IMR-90 (cell line): ENCODE data around the gene EHMT1. TPM values are rescaled to one million over a fixed set of nuclear protein-coding genes. Genes with fewer than 3 reads are reported as not detected.

Source experiments
- ATAC-seq: fragments of 200-7000 bp; cut with Tn5 transposase; 2 replicates; pipeline ENCODE4 v1.9.1; 2020; ENCODE audit warnings: low read depth, mild to moderate bottlenecking, moderate library complexity
- BruUV-seq: library from RNA; stranded (reverse); fragments of 400-500 nt; replicated peaks from 2 replicates; lab custom pipeline; 2021; lab: Mats Ljungman, UMichigan
- CTCF ChIA-PET: fragments of 300-600 bp; formaldehyde crosslinking; extraction: SDS; loops from one replicate; lab custom pipeline; 2021; ENCODE audit warnings: antibody characterized with exemption; lab: Yijun Ruan, JAX
- POLR2A ChIA-PET: fragments of 300-600 bp; sonication (Branson Sonifier 250); formaldehyde crosslinking; loops from one replicate; lab custom pipeline; 2022; ENCODE audit warnings: antibody characterized with exemption; ENCODE audit not compliant: unreplicated experiment; lab: Charles Lee
- DNase-seq: peaks from one replicate; pipeline ENCODE4 v3.0.0; 2013
- H2AFZ ChIP-seq: replicated peaks from 2 replicates; pipeline ENCODE3; 2013; ENCODE audit warnings: low read length, mild to moderate bottlenecking; ENCODE audit not compliant: poor library complexity
- H2AK5ac ChIP-seq: 2 replicates; pipeline ENCODE4 v1.6.1; 2013; ENCODE audit warnings: low read depth, low read length, inconsistent platforms
- H2AK9ac ChIP-seq: replicated peaks from 2 replicates; pipeline ENCODE3; 2013; ENCODE audit warnings: mild to moderate bottlenecking, low read depth, low read length, moderate library complexity; ENCODE audit not compliant: poor library complexity
- H2BK120ac ChIP-seq: 2 replicates; pipeline ENCODE4 v1.6.1; 2013; ENCODE audit warnings: low read depth, low read length, inconsistent platforms
- H2BK15ac ChIP-seq: 3 replicates; pipeline ENCODE4 v1.6.1; 2013; ENCODE audit warnings: low read depth, low read length, inconsistent platforms
- H2BK20ac ChIP-seq: 2 replicates; pipeline ENCODE4 v1.6.1; 2013; ENCODE audit warnings: low read depth, mild to moderate bottlenecking, inconsistent platforms, low read length, moderate library complexity
- H2BK5ac ChIP-seq: 2 replicates; pipeline ENCODE4 v1.6.1; 2013; ENCODE audit warnings: mild to moderate bottlenecking, low read depth, low read length, inconsistent platforms; ENCODE audit not compliant: poor library complexity, severe bottlenecking
- H3K14ac ChIP-seq: replicated peaks from 2 replicates; pipeline ENCODE4 v1.6.1; 2013; ENCODE audit warnings: low read depth, low read length, inconsistent platforms
- H3K18ac ChIP-seq: 2 replicates; pipeline ENCODE4 v1.6.1; 2013; ENCODE audit warnings: low read depth, low read length, control low read depth
- H3K23ac ChIP-seq: 2 replicates; pipeline ENCODE4 v1.6.1; 2013; ENCODE audit warnings: low read depth, low read length, inconsistent platforms
- H3K27ac ChIP-seq: 2 replicates; pipeline ENCODE4 v1.5.1; 2013; ENCODE audit warnings: mild to moderate bottlenecking, control low read depth, low read length; ENCODE audit not compliant: insufficient read depth
- H3K27me3 ChIP-seq: 2 replicates; pipeline ENCODE4 v1.6.1; 2013; ENCODE audit warnings: low read length; ENCODE audit not compliant: control insufficient read depth, insufficient read depth
- H3K36me3 ChIP-seq: 2 replicates; pipeline ENCODE4 v1.6.1; 2013; ENCODE audit warnings: low read length, mixed read lengths; ENCODE audit not compliant: control insufficient read depth, insufficient read depth
- H3K4ac ChIP-seq: 2 replicates; pipeline ENCODE4 v1.6.1; 2013; ENCODE audit warnings: low read depth, low read length, inconsistent platforms
- H3K4me1 ChIP-seq: 2 replicates; pipeline ENCODE4 v1.6.1; 2013; ENCODE audit warnings: low read length, mixed read lengths; ENCODE audit not compliant: control insufficient read depth, insufficient read depth
- H3K4me2 ChIP-seq: 2 replicates; pipeline ENCODE4 v1.6.1; 2013; ENCODE audit warnings: low read depth, mild to moderate bottlenecking, control low read depth, low read length, moderate library complexity
- H3K4me3 ChIP-seq: 2 replicates; pipeline ENCODE4 v1.5.1; 2013; ENCODE audit warnings: low read depth, mild to moderate bottlenecking, control low read depth, low read length, moderate library complexity; ENCODE audit not compliant: insufficient read depth
- H3K56ac ChIP-seq: 2 replicates; pipeline ENCODE4 v1.6.1; 2013; ENCODE audit warnings: low read length, inconsistent platforms; ENCODE audit not compliant: insufficient read depth; ENCODE audit errors: extremely low read depth
- H3K79me1 ChIP-seq, 2 experiments: 2 replicates each; pipeline ENCODE4 v1.6.1; 2013; ENCODE audit warnings: low read length in 2 of 2, inconsistent platforms in 1 of 2, low read depth in 1 of 2
- H3K9ac ChIP-seq: 2 replicates; pipeline ENCODE4 v1.6.1; 2013; ENCODE audit warnings: low read depth, low read length, control low read depth
- H3K9me1 ChIP-seq: 2 replicates; pipeline ENCODE4 v1.6.1; 2013; ENCODE audit warnings: low read length, inconsistent platforms; ENCODE audit not compliant: insufficient read depth
- H3K9me3 ChIP-seq: 2 replicates; pipeline ENCODE4 v1.6.1; 2013; ENCODE audit warnings: low read length; ENCODE audit not compliant: control insufficient read depth, insufficient read depth
- H4K20me1 ChIP-seq: 2 replicates; pipeline ENCODE4 v1.6.1; 2013; ENCODE audit warnings: low read length, inconsistent platforms; ENCODE audit not compliant: insufficient read depth
- H4K5ac ChIP-seq: 2 replicates; pipeline ENCODE4 v1.6.1; 2013; ENCODE audit warnings: mild to moderate bottlenecking, low read depth, low read length, control low read depth
- H4K8ac ChIP-seq, 2 experiments: 2 replicates each; pipeline ENCODE4 v1.6.1; 2013; ENCODE audit warnings: low read depth in 2 of 2, low read length in 2 of 2, control low read depth in 1 of 2, inconsistent platforms in 1 of 2
- H4K91ac ChIP-seq: 2 replicates; pipeline ENCODE4 v1.6.1; 2013; ENCODE audit warnings: low read depth, low read length, inconsistent platforms; ENCODE audit not compliant: insufficient read depth
- MAZ ChIP-seq: IDR thresholded peaks from 2 replicates; pipeline ENCODE4 v1.6.1; 2012; ENCODE audit warnings: low read depth, mild to moderate bottlenecking, low read length, improper control_type of control experiment, moderate library complexity, borderline replicate concordance
- RFX5 ChIP-seq: IDR thresholded peaks from 2 replicates; pipeline ENCODE4 v1.8.0; 2012; ENCODE audit warnings: low read depth, mild to moderate bottlenecking, low read length, moderate library complexity
- SMC3 ChIP-seq: fragments of 150-350 bp; IDR thresholded peaks from 2 replicates; pipeline ENCODE4 v1.6.1; 2016; ENCODE audit warnings: low read depth, mild to moderate bottlenecking, antibody characterized with exemption, low read length, moderate library complexity
- WGBS, 2 experiments: methylation state at CpG; one replicate each; pipeline versions ENCODE4 v1.1.5 to v1.1.7; 2013; ENCODE audit warnings: missing lambda C conversion rate in 2 of 2; ENCODE audit not compliant: insufficient read length in 1 of 2; ENCODE audit errors: extremely low coverage in 2 of 2; 5-methylcytosine and 5-hydroxymethylcytosine counted together
- dilution Hi-C: fragments of 300-500 bp; cut with HindIII; formaldehyde crosslinking; loops from one replicate; pipeline ENCODE4 v1.14.3; 2018; ENCODE audit warnings: low sequenced_read_pairs; ENCODE audit not compliant: unreplicated experiment
- in situ Hi-C: fragments of 300-500 bp; cut with MboI; formaldehyde crosslinking; loops from 3 replicates; pipeline ENCODE4 v1.14.3; 2019; ENCODE audit warnings: low sequenced_read_pairs, inconsistent platforms, mixed read lengths
- intact Hi-C: fragments of 100-400 bp; cut with micrococcal nuclease; formaldehyde crosslinking; loops from 2 replicates; pipeline ENCODE4 v1.10.0; 2022
- polyA plus RNA-seq, 3 experiments: library from polyadenylated mRNA; depleted of rRNA; stranded (reverse); fragments of >200 nt; gene quantifications; 2 replicates each; pipeline ENCODE4 v1.2.3, GENCODE V29; 2012; ENCODE audit warnings: low replicate concordance in 1 of 3
- total RNA-seq: library from RNA; depleted of rRNA; stranded (reverse); fragments of >200 nt; gene quantifications from 2 replicates; pipeline ENCODE4 v1.2.3, GENCODE V29; 2012
- TF ChIP-seq, protein P1 (sequence below): fragments of 150-350 bp; IDR thresholded peaks from 2 replicates; pipeline ENCODE4 v1.6.1; 2017; ENCODE audit warnings: mild to moderate bottlenecking, antibody characterized with exemption, low read length, low read depth

Gene EHMT1
- total and polyA plus RNA-seq, 2 of the 4 experiments (the other 2 are of a cell fraction) = 32.8 to 35.1 TPM

- TF ChIP-seq SMC3 (no peak), MAZ (no peak), RFX5 (no peak)
- TF ChIP-seq, protein P1, sequence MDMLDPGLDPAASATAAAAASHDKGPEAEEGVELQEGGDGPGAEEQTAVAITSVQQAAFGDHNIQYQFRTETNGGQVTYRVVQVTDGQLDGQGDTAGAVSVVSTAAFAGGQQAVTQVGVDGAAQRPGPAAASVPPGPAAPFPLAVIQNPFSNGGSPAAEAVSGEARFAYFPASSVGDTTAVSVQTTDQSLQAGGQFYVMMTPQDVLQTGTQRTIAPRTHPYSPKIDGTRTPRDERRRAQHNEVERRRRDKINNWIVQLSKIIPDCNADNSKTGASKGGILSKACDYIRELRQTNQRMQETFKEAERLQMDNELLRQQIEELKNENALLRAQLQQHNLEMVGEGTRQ = no peak
- no peak overlapping the region for H4K91ac ChIP-seq
- CTCF ChIA-PET = no interaction called here
Measured at GRCh38 chr9:137615387-137615871, 3.4 kb upstream of the EHMT1 start.

More at GRCh38 chr9:137615387-137615871, 3.4 kb upstream of the EHMT1 start:
- Histone ChIP-seq H3K9ac (no peak overlapping the region), H2BK120ac (no peak overlapping the region), H3K27ac (no peak overlapping the region), H3K36me3 (peaks cover 26% of the 10 kb centered on the region), H2BK15ac (no peak overlapping the region), H3K18ac (no peak overlapping the region), H2AK5ac (no peak overlapping the region), H4K5ac (no peak overlapping the region), H2BK5ac (no peak overlapping the region), H3K56ac (no peak overlapping the region), H3K9me3 (no peaks in the 10 kb centered on the region), H3K4me1 (peaks cover 17% of the 10 kb centered on the region), H3K4me3 (no peak overlapping the region), H2AFZ (no peak overlapping the region), H3K4ac (no peak overlapping the region), H2AK9ac (no peak overlapping the region), H3K14ac (no peak overlapping the region), H2BK20ac (no peak overlapping the region), H4K8ac (no peak overlapping the region), H4K20me1 (peaks cover 25% of the 10 kb centered on the region), H3K9me1 (peaks cover 30% of the 10 kb centered on the region), H3K23ac (no peak overlapping the region), H3K4me2 (no peak overlapping the region), H3K79me1 (peaks cover 23 to 64% of the 10 kb centered on the region in 2 experiments), H3K27me3 (no peaks in the 10 kb centered on the region)
- in situ Hi-C loops (no loop called here), intact Hi-C loops (no loop called here), dilution Hi-C loops (no loop called here)
- ATAC-seq = no peak
- no peak for DNase-seq
- no TSS peak for BruUV-seq
- POLR2A ChIA-PET = no interaction called here
- WGBS, 2 experiments = 95% methylated on average over 8 of the region's 19 CpGs; no CpG with 5 or more reads in 1 of the 2 experiments
